ENCODE results near the gene ZNF511.

The ZNF511 gene

GRCh38 chr10:133274751-133275683, 33.7 kb upstream of the ZNF511 start:
- DNase-seq (ENCODE audit: extremely low read depth in 1 of 2, low read depth in 1 of 2): peak in 1 of 2 donors; percentile 86

GRCh38 chr10:133275684-133276092, 33.0 kb upstream of the ZNF511 start:
- peak in 1 of 2 donors; percentile 58 for DNase-seq (ENCODE audit: extremely low read depth in 1 of 2, low read depth in 1 of 2)

GRCh38 chr10:133276100-133276434, 32.6 kb upstream of the ZNF511 start:
- DNase-seq (ENCODE audit: extremely low read depth in 1 of 2, low read depth in 1 of 2): no peak

GRCh38 chr10:133276435-133277201, 32.1 kb upstream of the ZNF511 start, which contains the start of gene ADAM8:
Gene ADAM8 (minus strand): TSS chr10:133276868. CDS start chr10:133276817, 51 bp downstream.
- DNase-seq (ENCODE audit: extremely low read depth in 1 of 2, low read depth in 1 of 2): peak in 1 of 2 donors; percentile 64

- DNase-seq (ENCODE audit: extremely low read depth in 1 of 2, low read depth in 1 of 2): no peak
Observed at GRCh38 chr10:133277277-133277992, 31.3 kb upstream of the ZNF511 start.

- no peak for DNase-seq (ENCODE audit: extremely low read depth in 1 of 2, low read depth in 1 of 2)
Observed at GRCh38 chr10:133277993-133278576, 30.6 kb upstream of the ZNF511 start.

GRCh38 chr10:133278577-133279265, 30.0 kb upstream of the ZNF511 start:
- DNase-seq (ENCODE audit: extremely low read depth in 1 of 2, low read depth in 1 of 2): peak in 1 of 2 donors; percentile 63

GRCh38 chr10:133279326-133280226, 29.1 kb upstream of the ZNF511 start:
- no peak for DNase-seq (ENCODE audit: extremely low read depth in 1 of 2, low read depth in 1 of 2)

GRCh38 chr10:133280391-133281059, 28.2 kb upstream of the ZNF511 start:
- no peak for DNase-seq (ENCODE audit: extremely low read depth in 1 of 2, low read depth in 1 of 2)

- no peak for DNase-seq (ENCODE audit: extremely low read depth in 1 of 2, low read depth in 1 of 2)
Observed at GRCh38 chr10:133281084-133281483, 27.6 kb upstream of the ZNF511 start.

- no peak for DNase-seq (ENCODE audit: extremely low read depth in 1 of 2, low read depth in 1 of 2)
Observed at GRCh38 chr10:133281628-133282372, 26.9 kb upstream of the ZNF511 start.

- no peak for DNase-seq (ENCODE audit: extremely low read depth in 1 of 2, low read depth in 1 of 2)
Observed at GRCh38 chr10:133282846-133283390, 25.8 kb upstream of the ZNF511 start.

GRCh38 chr10:133283931-133284330, 24.8 kb upstream of the ZNF511 start:
- DNase-seq (ENCODE audit: extremely low read depth in 1 of 2, low read depth in 1 of 2): no peak

GRCh38 chr10:133285217-133285616, 23.5 kb upstream of the ZNF511 start:
- no peak for DNase-seq (ENCODE audit: extremely low read depth in 1 of 2, low read depth in 1 of 2)

- DNase-seq (ENCODE audit: extremely low read depth in 1 of 2, low read depth in 1 of 2): no peak
Observed at GRCh38 chr10:133286366-133286765, 22.3 kb upstream of the ZNF511 start.

GRCh38 chr10:133287832-133288500, 20.7 kb upstream of the ZNF511 start:
- no peak for DNase-seq (ENCODE audit: extremely low read depth in 1 of 2, low read depth in 1 of 2)

- DNase-seq (ENCODE audit: extremely low read depth in 1 of 2, low read depth in 1 of 2): no peak
Observed at GRCh38 chr10:133289761-133290160, 19.0 kb upstream of the ZNF511 start.
